HEK293 (cell line): ENCODE measurements around the gene TMEM14C.
"Not testable (repeated sequence)": the region's sequence is repeated elsewhere in the genome, so short reads cannot be mapped to it uniquely, and the experiment has no call there.

Experiments
- CTCF ChIA-PET: fragments of 350-600 bp; formaldehyde crosslinking; extraction: SDS; loops from one replicate; lab custom pipeline; 2021; ENCODE audit warnings: antibody characterized with exemption; lab: Yijun Ruan, JAX
- POLR2A ChIA-PET: fragments of 300-600 bp; formaldehyde crosslinking; extraction: SDS; loops from one replicate; lab custom pipeline; 2020; ENCODE audit warnings: antibody characterized with exemption, inconsistent platforms; lab: Yijun Ruan, JAX
- H3K27ac ChIP-seq: fragments of 200-500 bp; sonication (Bioruptor generic); 2 replicates; pipeline ENCODE4 v1.5.1; 2014; ENCODE audit warnings: low read depth, low read length, control low read depth, inconsistent platforms; ENCODE audit errors: extremely low read depth
- H3K36me3 ChIP-seq, 2 experiments: fragments of 200-500 bp in 1 of 2; sonication (Bioruptor generic) in 1 of 2; 1 replicate in 1 of 2; 2 replicates in 1 of 2; pipeline ENCODE4 v1.5.1; 2014 to 2017; ENCODE audit warnings: inconsistent platforms in 2 of 2, low read length in 2 of 2; ENCODE audit not compliant: control insufficient read depth in 2 of 2, insufficient read depth in 1 of 2
- H3K4me1 ChIP-seq: fragments of 200-500 bp; sonication (Bioruptor generic); 2 replicates; pipeline ENCODE4 v1.5.1; 2014; ENCODE audit warnings: mild to moderate bottlenecking, low read length, inconsistent platforms; ENCODE audit not compliant: control insufficient read depth, insufficient read depth
- H3K4me3 ChIP-seq: 2 replicates; pipeline ENCODE4 v1.5.1; 2011; ENCODE audit warnings: low read depth, mild to moderate bottlenecking, control low read depth, low read length, moderate library complexity
- H3K9me3 ChIP-seq: fragments of 200-500 bp; sonication (Bioruptor generic); 2 replicates; pipeline ENCODE4 v1.5.1; 2014; ENCODE audit warnings: low read depth, low read length, inconsistent platforms; ENCODE audit not compliant: control insufficient read depth, insufficient read depth
- MYNN ChIP-seq: fragments of 450-650 bp; formaldehyde crosslinking; IDR thresholded peaks from 2 replicates; pipeline ENCODE4 v1.5.1; 2016; ENCODE audit warnings: missing biosample characterization, missing genetic modification characterization, borderline replicate concordance
- PATZ1 ChIP-seq: fragments of 450-650 bp; formaldehyde crosslinking; IDR thresholded peaks from 2 replicates; pipeline ENCODE4 v1.5.1; 2016; ENCODE audit warnings: missing biosample characterization, missing genetic modification characterization
- PRDM10 ChIP-seq: fragments of 450-650 bp; formaldehyde crosslinking; IDR thresholded peaks from 2 replicates; pipeline ENCODE4 v1.5.1; 2016; ENCODE audit warnings: missing biosample characterization, missing genetic modification characterization
- SALL2 ChIP-seq: fragments of 450-650 bp; formaldehyde crosslinking; IDR thresholded peaks from 2 replicates; pipeline ENCODE4 v1.5.0; 2017; ENCODE audit warnings: missing biosample characterization, mild to moderate bottlenecking, missing genetic modification characterization, borderline replicate concordance
- ZBTB44 ChIP-seq: fragments of 450-650 bp; IDR thresholded peaks from 2 replicates; pipeline ENCODE4 v1.5.1; 2018; ENCODE audit warnings: missing biosample characterization, mild to moderate bottlenecking, missing genetic modification characterization
- ZNF785 ChIP-seq: fragments of 450-650 bp; formaldehyde crosslinking; IDR thresholded peaks from 2 replicates; pipeline ENCODE4 v1.5.1; 2016; ENCODE audit warnings: missing biosample characterization, missing genetic modification characterization

TMEM14C gene

GRCh38 chr6:10749734-10750133 lies 26.9 kb downstream of the TMEM14C start:
- POLR2A ChIA-PET = interaction anchor here (4.6 kb wide), 1 partner anchor 28 kb away, joined by 82 read pairs; the partner anchor contains the start of gene TMEM14C
- Histone ChIP-seq H3K27ac (no peak overlapping the region), H3K4me1 (peaks cover 7% of the 10 kb centered on the region; the same call in 1 of the 2 replicates), H3K36me3 (peaks cover 21 to 57% of the 10 kb centered on the region in 2 experiments; a peak in 2 of 3 replicates), H3K9me3 (no peaks in the 10 kb centered on the region), H3K4me3 (no peak overlapping the region)
- CTCF ChIA-PET = interaction anchor here (1.4 to 3.5 kb wide), 2 partner anchors 9 to 137 kb away, joined by 3 to 22 read pairs; partner anchors contain the start of gene SYCP2L
- TF ChIP-seq MYNN (tag by site-specific recombination) (peak; percentile 61; the same call in 1 of the 2 replicates), ZNF785 (tag by site-specific recombination) (no peak)

- H3K36me3 ChIP-seq = peaks cover 24 to 65% of the 10 kb centered on the region in 2 experiments; a peak in 2 of 3 replicates
- H3K9me3 ChIP-seq, POLR2A ChIA-PET, H3K4me1 ChIP-seq, H3K4me3 ChIP-seq, H3K27ac ChIP-seq: not testable (repeated sequence)
- CTCF ChIA-PET = interaction anchor here (3.5 kb wide), 1 partner anchor 8 kb away, joined by 22 read pairs; no protein-coding TSS in a partner anchor
These were observed 27.7 kb downstream of the TMEM14C start for GRCh38 chr6:10750568-10750967.

GRCh38 chr6:10751757-10752156 lies 28.9 kb downstream of the TMEM14C start:
- H3K9me3 ChIP-seq, H3K27ac ChIP-seq, H3K4me1 ChIP-seq, H3K4me3 ChIP-seq, CTCF ChIA-PET: not testable (repeated sequence)
- peaks cover 27 to 75% of the 10 kb centered on the region in 2 experiments for H3K36me3 ChIP-seq
- POLR2A ChIA-PET = interaction anchor here (0.8 kb wide), 1 partner anchor 29 kb away, joined by 3 read pairs; the partner anchor contains the start of gene TMEM14C

- no peak for TF ChIP-seq PATZ1 (tag by site-specific recombination)
- TF ChIP-seq PRDM10 (tag by site-specific recombination) = peak; percentile 39; the same call in 1 of the 2 replicates
- no peak for TF ChIP-seq SALL2 (tag by site-specific recombination)
- TF ChIP-seq ZBTB44 (tag by site-specific recombination) = no peak
- Histone ChIP-seq H3K9me3 (no peaks in the 10 kb centered on the region), H3K27ac (no peak overlapping the region), H3K4me1 (no peaks in the 10 kb centered on the region), H3K4me3 (no peak overlapping the region), H3K36me3 (peaks cover 37 to 82% of the 10 kb centered on the region in 2 experiments)
- CTCF ChIA-PET = interaction anchor here (0.6 to 1.2 kb wide), 4 partner anchors 277 to 1764 kb away, joined by 3 read pairs; no protein-coding TSS in a partner anchor
- POLR2A ChIA-PET = interaction anchor here (1.1 kb wide), 1 partner anchor 34 kb away, joined by 7 read pairs; no protein-coding TSS in a partner anchor
These were observed 33.2 kb downstream of the TMEM14C start for GRCh38 chr6:10756085-10756484.
